ENCODE data around the gene VWA5B1. TPM values are rescaled to one million over a fixed set of nuclear protein-coding genes. Genes with fewer than 3 reads are reported as not detected.

The VWA5B1 gene
- total and polyA plus RNA-seq, 2 of the 8 experiments (the other 6 are each of a cell fraction or from before 2014, with no cell fraction given): 0.54 to 2.3 TPM

DNA sequence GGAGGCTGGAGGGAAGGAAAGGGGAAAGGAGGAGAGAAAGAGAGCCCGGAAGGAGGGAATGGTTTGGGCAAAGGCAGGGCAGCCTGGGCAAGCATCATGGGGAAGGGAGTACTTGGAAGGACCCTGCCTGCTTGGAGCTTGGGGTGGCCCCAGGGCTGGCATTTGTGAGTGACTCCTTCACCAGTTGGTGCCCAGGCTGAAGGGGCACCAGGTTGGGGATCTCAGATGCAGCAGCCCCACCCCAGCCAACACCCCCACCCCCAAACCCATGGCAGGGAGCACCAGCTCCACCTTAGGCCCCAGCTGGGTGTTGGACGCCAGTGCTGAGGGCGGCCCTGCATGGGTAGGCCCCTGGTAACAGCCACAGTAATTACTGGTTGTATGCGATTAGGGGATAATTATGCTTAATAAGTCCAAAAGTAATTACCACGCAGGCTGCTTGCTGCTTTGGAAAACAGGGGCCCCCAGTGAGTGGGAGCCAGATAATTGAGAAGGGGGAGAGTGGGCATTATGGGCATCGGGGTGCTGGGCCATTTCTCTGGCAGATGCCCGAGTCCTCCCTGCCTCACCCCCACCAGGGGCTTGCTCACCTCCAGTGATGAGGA lies 78.3 kb downstream of the VWA5B1 start (continued):
- TF ChIP-seq CREB1 (IDR thresholded peaks at IDR 0.05) (no peak), TEAD4 (IDR thresholded peaks at IDR 0.05; ENCODE audit: low read depth, low read length) (no peak), POLR2A (IDR thresholded peaks at IDR 0.05; ENCODE audit: control extremely low read depth in 1 of 2, low read depth in 2 of 2, low read length in 2 of 2) (no peak), CEBPB (IDR thresholded peaks at IDR 0.05; ENCODE audit: low read depth, low read length) (no peak), KDM5A (IDR thresholded peaks at IDR 0.05; ENCODE audit: low read length) (no peak), SIRT6 (IDR thresholded peaks at IDR 0.05; ENCODE audit: low read length) (no peak), CBX8 (IDR thresholded peaks at IDR 0.05; ENCODE audit: borderline replicate concordance, low read depth, low read length) (no peak), KDM1A (IDR thresholded peaks at IDR 0.05; ENCODE audit: borderline replicate concordance, low read length) (no peak)

All from H1 (cell line).